SIG-M5 treated with dmso at 0.1 percent for 504 hours (cell line): ENCODE data around the gene SIGLEC10.
A peak's percentile ranks its signal among the peaks of the same experiment; 100 is the strongest.
"Not testable (repeated sequence)": the region's sequence is repeated elsewhere in the genome, so short reads cannot be mapped to it uniquely, and the experiment has no call there.

Source experiments
- DNase-seq: peaks from one replicate; lab custom pipeline; 2025; ENCODE audit not compliant: unreplicated experiment; lab: John Stamatoyannopoulos, UW

Gene SIGLEC10

GRCh38 chr19:51440052-51440451 is 22.6 kb upstream of the SIGLEC10 start:
- no peak for DNase-seq

- peak; percentile 51 for DNase-seq
These were observed 21.6 kb upstream of the SIGLEC10 start for GRCh38 chr19:51439021-51439465.

GRCh38 chr19:51434456-51434855 is 17.0 kb upstream of the SIGLEC10 start:
- no peak for DNase-seq

- no peak for DNase-seq
These were observed 15.6 kb upstream of the SIGLEC10 start for GRCh38 chr19:51433043-51433442.

GRCh38 chr19:51431124-51431523 is 13.7 kb upstream of the SIGLEC10 start:
- DNase-seq, result peak; percentile 81

- DNase-seq, result no peak
These were observed 12.8 kb upstream of the SIGLEC10 start for GRCh38 chr19:51430221-51430620.

- no peak for DNase-seq
These were observed 9.8 kb upstream of the SIGLEC10 start for GRCh38 chr19:51427201-51427600.

- peak; percentile 76 for DNase-seq
These were observed 4.6 kb upstream of the SIGLEC10 start for GRCh38 chr19:51422053-51422448.

- DNase-seq, result no peak
These were observed 4.0 kb upstream of the SIGLEC10 start for GRCh38 chr19:51421229-51422052.

GRCh38 chr19:51420511-51420910 is 3.1 kb upstream of the SIGLEC10 start:
- DNase-seq, result not testable (repeated sequence)

GRCh38 chr19:51418707-51419106 is 1.3 kb upstream of the SIGLEC10 start:
- no peak for DNase-seq

- no peak for DNase-seq
These were observed 342 bp upstream of the SIGLEC10 start for GRCh38 chr19:51417810-51418157.

GRCh38 chr19:51416422-51416821 is 1.0 kb downstream of the SIGLEC10 start:
- DNase-seq, result not testable (repeated sequence)

- DNase-seq, result no peak
These were observed 2.3 kb downstream of the SIGLEC10 start for GRCh38 chr19:51415187-51415586.

GRCh38 chr19:51410950-51411748 is 6.3 kb downstream of the SIGLEC10 start:
- no peak for DNase-seq

GRCh38 chr19:51407511-51408131 is 9.8 kb downstream of the SIGLEC10 start:
- peak; percentile 80 for DNase-seq

GRCh38 chr19:51402117-51402516 is 15.3 kb downstream of the SIGLEC10 start:
- DNase-seq, result no peak

GRCh38 chr19:51399936-51400335 is 17.5 kb downstream of the SIGLEC10 start:
- DNase-seq, result not testable (repeated sequence)

GRCh38 chr19:51399231-51399630 is 18.2 kb downstream of the SIGLEC10 start:
- no peak for DNase-seq

GRCh38 chr19:51398096-51398704 is 19.2 kb downstream of the SIGLEC10 start:
- peak; percentile 70 for DNase-seq

- DNase-seq, result not testable (repeated sequence)
These were observed 20.0 kb downstream of the SIGLEC10 start for GRCh38 chr19:51397453-51397852.
